Endothelial cell (in vitro differentiated cells): ENCODE data around the gene GPC5. TPM values are rescaled to one million over a fixed set of nuclear protein-coding genes. Genes with fewer than 3 reads are reported as not detected.

ENCODE experiments used
- DNase-seq: peaks from one replicate; pipeline ENCODE4 v3.0.0; 2021; ENCODE audit warnings: low spot score
- H3K27ac Mint-ChIP-seq: one replicate; pipeline ENCODE4 v1.8.0; 2021; ENCODE audit warnings: mixed read lengths, inconsistent platforms; ENCODE audit not compliant: unreplicated experiment
- H3K27me3 Mint-ChIP-seq: one replicate; pipeline ENCODE4 v1.8.0; 2021; ENCODE audit warnings: mild to moderate bottlenecking, moderate library complexity, mixed read lengths, inconsistent platforms; ENCODE audit not compliant: unreplicated experiment
- H3K36me3 Mint-ChIP-seq: one replicate; pipeline ENCODE4 v1.8.0; 2021; ENCODE audit warnings: mild to moderate bottlenecking, low read depth, mixed read lengths, inconsistent platforms; ENCODE audit not compliant: unreplicated experiment
- H3K4me1 Mint-ChIP-seq: one replicate; pipeline ENCODE4 v1.8.0; 2021; ENCODE audit warnings: mild to moderate bottlenecking, mixed read lengths, inconsistent platforms; ENCODE audit not compliant: unreplicated experiment
- H3K4me3 Mint-ChIP-seq: one replicate; pipeline ENCODE4 v1.8.0; 2021; ENCODE audit warnings: mild to moderate bottlenecking, mixed read lengths, inconsistent platforms; ENCODE audit not compliant: unreplicated experiment
- H3K9me3 Mint-ChIP-seq: one replicate; pipeline ENCODE4 v1.8.0; 2021; ENCODE audit warnings: mixed read lengths, inconsistent platforms; ENCODE audit not compliant: unreplicated experiment
- CTCF ChIP-seq: fragments of 200-600 bp; sonication (generic); IDR thresholded peaks from one replicate; pipeline ENCODE4 v1.5.0; 2021; ENCODE audit warnings: antibody characterized with exemption; ENCODE audit not compliant: unreplicated experiment
- total RNA-seq: library from RNA; stranded (reverse); fragmentation: NEBNext Ultra II Directional; extraction: Animal tissue kit (Norgen Biotek cat#: 25700); gene quantifications from one replicate; pipeline ENCODE4 v1.2.1, GENCODE V29; 2021; ENCODE audit not compliant: unreplicated experiment

The GPC5 gene
- total RNA-seq, 1 donor from 2014 or later: not detected

GRCh38 chr13:91383836-91384235 is 14.6 kb upstream of the GPC5 start:
- Mint-ChIP-seq H3K4me1 (no peaks in the 10 kb centered on the region), H3K36me3 (no peaks in the 10 kb centered on the region), H3K27ac (no peak overlapping the region), H3K4me3 (no peak overlapping the region), H3K27me3 (no peaks in the 10 kb centered on the region), H3K9me3 (no peaks in the 10 kb centered on the region)
- no peak for TF ChIP-seq CTCF
- no peak for DNase-seq

GRCh38 chr13:91384896-91385295 is 13.5 kb upstream of the GPC5 start:
- no peaks in the 10 kb centered on the region for H3K27me3 Mint-ChIP-seq
- H3K36me3 Mint-ChIP-seq: no peaks in the 10 kb centered on the region

GRCh38 chr13:91389186-91389585 is 9.2 kb upstream of the GPC5 start:
- Mint-ChIP-seq H3K27ac (no peak overlapping the region), H3K4me1 (no peaks in the 10 kb centered on the region), H3K9me3 (no peaks in the 10 kb centered on the region), H3K27me3 (peaks cover 4% of the 10 kb centered on the region), H3K4me3 (no peak overlapping the region), H3K36me3 (no peaks in the 10 kb centered on the region)
- TF ChIP-seq CTCF: no peak
- DNase-seq: no peak

More at GRCh38 chr13:91384896-91385295, 13.5 kb upstream of the GPC5 start:
- no peak for TF ChIP-seq CTCF
- Mint-ChIP-seq H3K4me1 (no peaks in the 10 kb centered on the region), H3K27ac (no peak overlapping the region), H3K4me3 (no peak overlapping the region), H3K9me3 (no peaks in the 10 kb centered on the region)
- no peak for DNase-seq

GRCh38 chr13:91397595-91397994 is 826 bp upstream of the GPC5 start:
- Mint-ChIP-seq H3K9me3 (no peaks in the 10 kb centered on the region), H3K36me3 (no peaks in the 10 kb centered on the region), H3K4me3 (no peak overlapping the region), H3K4me1 (peaks cover 4% of the 10 kb centered on the region), H3K27me3 (peaks cover 8% of the 10 kb centered on the region), H3K27ac (no peak overlapping the region)
- DNase-seq: no peak
- TF ChIP-seq CTCF: no peak

GRCh38 chr13:91399189-91400062 is 1.0 kb downstream of the GPC5 start:
- Mint-ChIP-seq H3K27ac (no peak overlapping the region), H3K4me1 (peaks cover 4% of the 10 kb centered on the region), H3K36me3 (no peaks in the 10 kb centered on the region), H3K27me3 (peaks cover 6% of the 10 kb centered on the region), H3K4me3 (no peak overlapping the region), H3K9me3 (no peaks in the 10 kb centered on the region)
- no peak for DNase-seq
- no peak for TF ChIP-seq CTCF
